Keratinocyte (primary cell): ENCODE measurements around the gene LRGUK. TPM values are rescaled to one million over a fixed set of nuclear protein-coding genes. Genes with fewer than 3 reads are reported as not detected.
"Not testable (repeated sequence)": the region's sequence is repeated elsewhere in the genome, so short reads cannot be mapped to it uniquely, and the experiment has no call there.

Source experiments
- DNase-seq: peaks from one replicate; pipeline ENCODE4 v3.0.0-alpha.2; 2011; ENCODE audit warnings: low read depth, missing footprints, low spot score
- FAIRE-seq: peaks from 2 replicates; lab custom pipeline; 2011; peaks lifted over from hg19 to GRCh38; lab: Jason Lieb, UNC
- H2AFZ ChIP-seq: 2 replicates; pipeline ENCODE4 v1.6.0; 2012; ENCODE audit warnings: low read length, control low read depth, inconsistent platforms; ENCODE audit not compliant: control insufficient read depth
- H3K27ac ChIP-seq: 2 replicates; pipeline ENCODE4 v1.5.1; 2011; ENCODE audit warnings: low read length; ENCODE audit not compliant: control insufficient read depth, insufficient read depth
- H3K27me3 ChIP-seq: 3 replicates; pipeline ENCODE4 v1.6.0; 2011; ENCODE audit warnings: low read length; ENCODE audit not compliant: control insufficient read depth, insufficient read depth; ENCODE audit errors: extremely low read depth
- H3K36me3 ChIP-seq, 2 experiments: 2 replicates in 1 of 2; 3 replicates in 1 of 2; pipeline ENCODE4 v1.5.1; 2011; ENCODE audit warnings: low read length in 2 of 2, mild to moderate bottlenecking in 1 of 2; ENCODE audit not compliant: control insufficient read depth in 2 of 2, insufficient read depth in 2 of 2; ENCODE audit errors: extremely low read depth in 1 of 2
- H3K4me1 ChIP-seq: 3 replicates; pipeline ENCODE4 v1.5.1; 2011; ENCODE audit warnings: low read length; ENCODE audit not compliant: control insufficient read depth, insufficient read depth; ENCODE audit errors: extremely low read depth
- H3K4me2 ChIP-seq: 3 replicates; pipeline ENCODE4 v1.6.0; 2011; ENCODE audit warnings: low read depth, low read length; ENCODE audit not compliant: control insufficient read depth, insufficient read depth; ENCODE audit errors: extremely low read depth
- H3K4me3 ChIP-seq, 3 experiments: fragments of 200-600 bp in 1 of 3; sonication (generic) in 1 of 3; 2 replicates in 2 of 3; 3 replicates in 1 of 3; pipeline ENCODE4 v1.5.1; 2011 to 2016; ENCODE audit warnings: low read length in 3 of 3, mild to moderate bottlenecking in 3 of 3, control low read depth in 2 of 3, inconsistent platforms in 1 of 3, low read depth in 1 of 3, mixed read lengths in 1 of 3, mixed run types in 1 of 3, moderate library complexity in 1 of 3; ENCODE audit not compliant: control insufficient read depth in 2 of 3, insufficient read depth in 2 of 3; ENCODE audit errors: extremely low read depth in 1 of 3
- H3K79me2 ChIP-seq: 2 replicates; pipeline ENCODE4 v1.6.0; 2012; ENCODE audit warnings: low read length; ENCODE audit not compliant: control insufficient read depth, insufficient read depth
- H3K9ac ChIP-seq: 3 replicates; pipeline ENCODE4 v1.6.0; 2011; ENCODE audit warnings: low read length; ENCODE audit not compliant: control insufficient read depth, insufficient read depth; ENCODE audit errors: extremely low read depth
- H3K9me1 ChIP-seq: 3 replicates; pipeline ENCODE4 v1.6.0; 2011; ENCODE audit warnings: low read length; ENCODE audit not compliant: control insufficient read depth, insufficient read depth; ENCODE audit errors: extremely low read depth
- H3K9me3 ChIP-seq: 2 replicates; pipeline ENCODE4 v1.5.1; 2012; ENCODE audit warnings: low read depth, low read length; ENCODE audit not compliant: control insufficient read depth
- H4K20me1 ChIP-seq: 3 replicates; pipeline ENCODE4 v1.6.0; 2011; ENCODE audit warnings: low read length; ENCODE audit not compliant: control insufficient read depth, insufficient read depth; ENCODE audit errors: extremely low read depth
- EZH2 ChIP-seq: IDR thresholded peaks from one replicate; pipeline ENCODE4 v1.6.1; 2012; ENCODE audit warnings: inconsistent platforms, mild to moderate bottlenecking, low read length, moderate library complexity
- dilution Hi-C: fragments of 300-500 bp; cut with MboI; formaldehyde crosslinking; loops from one replicate; pipeline ENCODE4 v1.7.0; 2020; ENCODE audit warnings: low sequenced_read_pairs; ENCODE audit not compliant: extremely low pct_ligation_motif_present
- polyA minus RNA-seq, 3 experiments: library from RNA; depleted of rRNA, polyadenylated mRNA; stranded (reverse); fragments of >200 nt; gene quantifications; 1 replicate in 1 of 3; 2 replicates in 1 of 3; 3 replicates in 1 of 3; pipeline ENCODE4 v1.2.3, GENCODE V29; 2011
- polyA plus RNA-seq, 5 experiments: library from polyadenylated mRNA; depleted of rRNA in 3 of 5; stranded (reverse) in 3 of 5; stranded (forward) in 1 of 5; unstranded in 1 of 5; fragments of >200 nt; gene quantifications; 1 replicate in 1 of 5; 2 replicates in 3 of 5; 3 replicates in 1 of 5; pipeline versions ENCODE4 v1.2.1 to v1.2.3, GENCODE V29; 2011 to 2012; ENCODE audit warnings: missing spikeins in 2 of 5, low read depth in 1 of 5, low replicate concordance in 1 of 5
- TF ChIP-seq, protein P1 (sequence below), 3 experiments: IDR thresholded peaks in 1 of 3; conservative IDR thresholded peaks in 1 of 3; optimal IDR thresholded peaks in 1 of 3; 2 replicates in 2 of 3; 3 replicates in 1 of 3; pipeline versions ENCODE3 to v1.5.1; 2011; ENCODE audit warnings: low read length in 3 of 3, mild to moderate bottlenecking in 3 of 3, moderate library complexity in 2 of 3, control low read depth in 1 of 3, inconsistent platforms in 1 of 3; ENCODE audit not compliant: insufficient read depth in 2 of 3; ENCODE audit errors: extremely low read depth in 1 of 3

LRGUK gene, protein sequence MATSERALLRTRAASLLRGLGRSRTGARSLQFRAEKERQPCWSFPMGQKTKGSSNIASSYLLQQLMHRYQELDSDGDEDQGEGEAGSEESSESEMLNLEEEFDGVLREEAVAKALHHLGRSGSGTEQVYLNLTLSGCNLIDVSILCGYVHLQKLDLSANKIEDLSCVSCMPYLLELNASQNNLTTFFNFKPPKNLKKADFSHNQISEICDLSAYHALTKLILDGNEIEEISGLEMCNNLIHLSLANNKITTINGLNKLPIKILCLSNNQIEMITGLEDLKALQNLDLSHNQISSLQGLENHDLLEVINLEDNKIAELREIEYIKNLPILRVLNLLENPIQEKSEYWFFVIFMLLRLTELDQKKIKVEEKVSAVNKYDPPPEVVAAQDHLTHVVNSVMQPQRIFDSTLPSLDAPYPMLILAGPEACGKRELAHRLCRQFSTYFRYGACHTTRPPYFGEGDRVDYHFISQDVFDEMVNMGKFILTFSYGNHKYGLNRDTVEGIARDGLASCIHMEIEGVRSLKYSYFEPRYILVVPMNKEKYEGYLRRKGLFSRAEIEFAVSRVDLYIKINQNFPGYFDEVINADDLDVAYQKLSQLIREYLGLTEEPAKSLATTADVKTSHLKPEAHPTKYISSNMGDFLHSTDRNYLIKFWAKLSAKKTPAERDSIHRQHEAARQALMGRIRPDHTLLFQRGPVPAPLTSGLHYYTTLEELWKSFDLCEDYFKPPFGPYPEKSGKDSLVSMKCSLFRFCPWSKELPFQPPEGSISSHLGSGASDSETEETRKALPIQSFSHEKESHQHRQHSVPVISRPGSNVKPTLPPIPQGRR
- 0.16 to 0.50 TPM (median 0.45 TPM) in 3 replicates for polyA plus RNA-seq
- 0.16 TPM for polyA plus RNA-seq (2011; ENCODE audit: low read depth)
- polyA plus RNA-seq (2011; cell fraction: cytosol; rRNA removed) = 0.06 and 0.16 TPM in 2 replicates
- polyA plus RNA-seq (2011; cell fraction: nucleus; rRNA removed) = 4.3 and 5.3 TPM in 2 replicates
- 0.06 and 0.08 TPM in 2 replicates for polyA plus RNA-seq (2012; ENCODE audit: low replicate concordance)
- 0.76 to 1.9 TPM in 2 of 3 replicates, not detected in the other for polyA minus RNA-seq
- polyA minus RNA-seq (2011; cell fraction: cytosol; rRNA and poly(A)+ RNA removed) = not detected
- 2.3 and 4.2 TPM in 2 replicates for polyA minus RNA-seq (2011; cell fraction: nucleus; rRNA and poly(A)+ RNA removed)

DNA sequence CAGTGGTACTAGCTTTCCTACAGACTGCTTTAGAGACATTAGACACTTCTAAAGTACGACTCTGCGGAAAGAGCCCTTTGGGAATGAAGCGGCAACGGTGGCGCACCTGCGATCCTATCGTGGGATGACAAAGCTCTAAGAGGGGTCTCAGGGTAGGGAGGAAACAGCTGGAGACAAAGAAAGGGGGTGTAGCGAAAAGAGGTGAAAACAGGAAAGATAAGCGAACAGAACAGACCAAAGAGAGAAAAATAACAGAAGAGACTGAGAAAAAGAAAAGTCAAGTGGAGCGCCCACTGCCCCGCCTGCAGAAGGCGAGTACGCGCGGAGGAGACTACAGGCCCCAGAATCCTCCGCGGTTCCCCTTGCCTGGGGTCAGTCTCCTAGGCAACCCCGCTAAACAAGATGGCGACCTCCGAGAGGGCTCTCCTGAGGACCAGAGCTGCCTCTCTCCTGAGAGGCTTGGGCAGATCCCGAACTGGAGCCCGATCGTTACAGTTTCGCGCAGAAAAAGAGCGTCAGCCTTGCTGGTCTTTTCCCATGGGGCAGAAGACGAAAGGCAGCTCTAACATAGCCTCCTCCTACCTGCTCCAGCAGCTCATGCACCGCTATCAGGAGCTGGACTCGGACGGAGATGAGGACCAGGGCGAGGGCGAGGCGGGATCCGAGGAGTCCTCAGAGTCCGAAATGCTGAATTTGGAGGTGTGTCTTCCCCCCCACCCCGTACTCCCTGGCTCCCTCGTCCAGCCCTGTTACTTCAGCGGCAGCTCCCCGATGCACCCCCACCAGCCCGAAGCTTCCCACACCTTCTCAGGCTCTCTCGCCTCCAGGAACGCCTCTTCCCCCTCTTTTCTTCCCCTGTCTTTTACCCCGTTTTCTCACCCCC is at the start of gene LRGUK:
LRGUK (plus strand) TSS at position 375 of the 883 bp plus-strand sequence; CDS start at position 403, 28 bp downstream.
- dilution Hi-C loops = no loop called here
- no peak within 1 kb of the TSS for H3K27ac ChIP-seq
- H3K9me1 ChIP-seq = no peaks in the 10 kb centered on the region
- H3K4me2 ChIP-seq = peak within 1 kb of the TSS; percentile 86
- peak within 1 kb of the TSS; percentile 99 for H2AFZ ChIP-seq
- H3K9me3 ChIP-seq = no peaks in the 10 kb centered on the region
- DNase-seq = peak; percentile 2
- FAIRE-seq = no peak
- no peaks in the 10 kb centered on the region for H4K20me1 ChIP-seq
- H3K36me3 ChIP-seq = no peaks in the 10 kb centered on the region
- no peaks in the 10 kb centered on the region for H3K79me2 ChIP-seq
- TF ChIP-seq, protein P1, sequence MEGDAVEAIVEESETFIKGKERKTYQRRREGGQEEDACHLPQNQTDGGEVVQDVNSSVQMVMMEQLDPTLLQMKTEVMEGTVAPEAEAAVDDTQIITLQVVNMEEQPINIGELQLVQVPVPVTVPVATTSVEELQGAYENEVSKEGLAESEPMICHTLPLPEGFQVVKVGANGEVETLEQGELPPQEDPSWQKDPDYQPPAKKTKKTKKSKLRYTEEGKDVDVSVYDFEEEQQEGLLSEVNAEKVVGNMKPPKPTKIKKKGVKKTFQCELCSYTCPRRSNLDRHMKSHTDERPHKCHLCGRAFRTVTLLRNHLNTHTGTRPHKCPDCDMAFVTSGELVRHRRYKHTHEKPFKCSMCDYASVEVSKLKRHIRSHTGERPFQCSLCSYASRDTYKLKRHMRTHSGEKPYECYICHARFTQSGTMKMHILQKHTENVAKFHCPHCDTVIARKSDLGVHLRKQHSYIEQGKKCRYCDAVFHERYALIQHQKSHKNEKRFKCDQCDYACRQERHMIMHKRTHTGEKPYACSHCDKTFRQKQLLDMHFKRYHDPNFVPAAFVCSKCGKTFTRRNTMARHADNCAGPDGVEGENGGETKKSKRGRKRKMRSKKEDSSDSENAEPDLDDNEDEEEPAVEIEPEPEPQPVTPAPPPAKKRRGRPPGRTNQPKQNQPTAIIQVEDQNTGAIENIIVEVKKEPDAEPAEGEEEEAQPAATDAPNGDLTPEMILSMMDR (optimal IDR thresholded peaks at IDR 0.05 in 1 of 3, IDR thresholded peaks at IDR 0.05 in 1 of 3, conservative IDR thresholded peaks at IDR 0.05 in 1 of 3; ENCODE audit: extremely low read depth in 1 of 3, insufficient read depth in 2 of 3, low read length in 3 of 3) = no peak
- no peak for TF ChIP-seq EZH2
- no peaks in the 10 kb centered on the region for H3K27me3 ChIP-seq
- peaks cover 5% of the 10 kb centered on the region for H3K4me1 ChIP-seq
- peak within 1 kb of the TSS; percentile 51 to 87 (median 63) for H3K4me3 ChIP-seq
- H3K9ac ChIP-seq = peak within 1 kb of the TSS; percentile 48

DNA sequence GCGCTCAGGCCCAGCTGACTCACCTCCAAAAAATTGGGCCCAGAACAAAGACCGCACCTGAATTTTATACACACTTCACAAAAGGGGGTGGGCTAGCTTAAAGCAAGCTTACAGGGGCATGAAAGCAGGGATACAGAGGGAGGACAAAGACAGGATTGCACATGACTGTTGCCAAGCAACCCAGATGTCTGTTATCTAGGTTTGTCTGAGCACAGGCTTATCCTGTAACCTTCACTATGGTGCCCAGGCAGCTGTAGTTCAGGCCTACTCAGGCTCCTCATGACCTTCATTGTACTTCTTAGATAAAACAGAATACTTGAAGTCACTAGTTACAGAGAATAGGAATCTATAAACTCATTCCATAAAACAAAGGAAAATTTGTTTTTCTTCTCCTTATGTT is 49.6 kb upstream of the LRGUK start:
- H3K4me3 ChIP-seq, H2AFZ ChIP-seq, H3K9me1 ChIP-seq, H4K20me1 ChIP-seq, FAIRE-seq, H3K36me3 ChIP-seq, H3K9me3 ChIP-seq, dilution Hi-C loops, H3K79me2 ChIP-seq, H3K4me1 ChIP-seq, DNase-seq, H3K27me3 ChIP-seq, H3K4me2 ChIP-seq, H3K9ac ChIP-seq, H3K27ac ChIP-seq: not testable (repeated sequence)
